HG02938 (cell line): Measurements from ENCODE around the gene RAB7A.
"Not testable (repeated sequence)": the region's sequence is repeated elsewhere in the genome, so short reads cannot be mapped to it uniquely, and the experiment has no call there.

Source experiments
- ATAC-seq: cut with Tn5 transposase; IDR thresholded peaks from one replicate; pipeline ENCODE4 v1.9.1; 2021; ENCODE audit warnings: mild to moderate bottlenecking, moderate library complexity; ENCODE audit not compliant: unreplicated experiment

RAB7A gene

GRCh38 chr3:128710816-128711433 is 15.1 kb upstream of the RAB7A start:
- ATAC-seq, result no peak

GRCh38 chr3:128712848-128713247 is 13.1 kb upstream of the RAB7A start:
- no peak for ATAC-seq

- ATAC-seq, result no peak
These were observed 11.0 kb upstream of the RAB7A start for GRCh38 chr3:128714887-128715491.

- not testable (repeated sequence) for ATAC-seq
These were observed 7.1 kb upstream of the RAB7A start for GRCh38 chr3:128718892-128719291.

- no peak for ATAC-seq
These were observed 5.1 kb upstream of the RAB7A start for GRCh38 chr3:128720891-128721290.

GRCh38 chr3:128723477-128723876 is 2.5 kb upstream of the RAB7A start:
- no peak for ATAC-seq

GRCh38 chr3:128725547-128726022 is 398 bp upstream of the RAB7A start:
- peak; percentile 19 for ATAC-seq

- ATAC-seq, result no peak
These were observed 1.1 kb downstream of the RAB7A start for GRCh38 chr3:128727059-128727458.

- ATAC-seq, result no peak
These were observed 1.5 kb downstream of the RAB7A start for GRCh38 chr3:128727485-128727884.

- ATAC-seq, result no peak
These were observed 2.0 kb downstream of the RAB7A start for GRCh38 chr3:128727996-128728395.

- ATAC-seq, result not testable (repeated sequence)
These were observed 2.5 kb downstream of the RAB7A start for GRCh38 chr3:128728521-128728920.

- no peak for ATAC-seq
These were observed 4.5 kb downstream of the RAB7A start for GRCh38 chr3:128730471-128730870.

GRCh38 chr3:128734523-128735189 is 8.7 kb downstream of the RAB7A start:
- peak; percentile 57 for ATAC-seq

GRCh38 chr3:128735287-128735686 is 9.3 kb downstream of the RAB7A start:
- ATAC-seq, result no peak

- ATAC-seq, result no peak
These were observed 9.9 kb downstream of the RAB7A start for GRCh38 chr3:128735884-128736283.

GRCh38 chr3:128736601-128737000 is 10.6 kb downstream of the RAB7A start:
- ATAC-seq, result no peak

- ATAC-seq, result no peak
These were observed 14.6 kb downstream of the RAB7A start for GRCh38 chr3:128740621-128741020.

GRCh38 chr3:128742821-128743594 is 17.0 kb downstream of the RAB7A start:
- no peak for ATAC-seq

GRCh38 chr3:128745742-128746141 is 19.8 kb downstream of the RAB7A start:
- ATAC-seq, result no peak

GRCh38 chr3:128746881-128747280 is 20.9 kb downstream of the RAB7A start:
- ATAC-seq, result no peak

GRCh38 chr3:128748557-128748956 is 22.6 kb downstream of the RAB7A start:
- no peak for ATAC-seq
